Hematopoietic multipotent progenitor cell treated with erythropoietin and hydrocortisone succinate and interleukin-3 and kit ligand, for 17 days (in vitro differentiated cells): ENCODE data around the gene EGFL8.
"Not testable (repeated sequence)": the region's sequence is repeated elsewhere in the genome, so short reads cannot be mapped to it uniquely, and the experiment has no call there.

Experiments
- DNase-seq: peaks from one replicate; pipeline ENCODE4 v3.0.0-alpha.2; 2015; ENCODE audit warnings: low spot score

The EGFL8 gene

GRCh38 chr6:32164295-32164694 is at the start of gene EGFL8:
EGFL8 (plus strand) TSS chr6:32164595; CDS start chr6:32166166, 1,571 bp downstream.
- DNase-seq, result no peak

DNA sequence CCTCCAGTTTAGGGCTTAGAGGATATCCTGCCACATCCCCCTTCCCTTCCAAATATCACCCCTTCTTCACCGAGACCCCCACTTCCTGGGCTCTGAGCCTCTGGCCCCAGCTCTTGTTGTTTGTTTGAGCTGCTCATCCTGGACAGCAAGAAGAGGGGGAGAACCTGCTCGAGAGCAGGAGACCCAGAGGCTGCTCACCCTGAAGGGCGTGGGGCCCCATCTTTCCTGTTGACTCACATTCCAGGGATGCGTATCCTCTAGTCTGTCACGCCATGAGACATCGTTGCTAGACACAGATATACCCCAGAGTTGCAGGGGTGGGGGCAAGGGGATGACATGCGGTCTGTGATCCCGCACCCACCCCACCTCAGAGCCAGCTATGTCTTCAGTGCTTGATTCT is 49.6 kb upstream of the EGFL8 start:
- no peak for DNase-seq

DNA sequence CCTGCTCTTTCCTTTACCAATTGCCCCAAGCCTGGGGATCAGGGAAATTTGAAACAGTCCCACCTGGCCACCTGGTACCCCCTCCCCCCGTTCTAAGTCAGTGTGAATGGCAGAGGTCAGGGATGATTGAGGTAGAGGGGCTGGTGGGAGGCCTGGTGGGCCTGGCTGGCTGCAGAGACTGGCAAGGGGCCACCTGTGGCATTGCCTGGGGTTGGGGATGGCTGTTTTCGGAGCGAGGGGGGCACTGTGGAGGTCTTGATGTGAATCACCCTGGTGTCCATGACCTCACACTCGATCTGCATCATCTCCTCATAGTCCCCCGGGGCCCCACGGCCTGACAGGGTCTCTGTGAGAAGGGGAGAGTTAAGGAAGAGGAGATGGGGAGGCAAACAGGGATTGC is 48.8 kb upstream of the EGFL8 start:
- DNase-seq, result no peak

DNA sequence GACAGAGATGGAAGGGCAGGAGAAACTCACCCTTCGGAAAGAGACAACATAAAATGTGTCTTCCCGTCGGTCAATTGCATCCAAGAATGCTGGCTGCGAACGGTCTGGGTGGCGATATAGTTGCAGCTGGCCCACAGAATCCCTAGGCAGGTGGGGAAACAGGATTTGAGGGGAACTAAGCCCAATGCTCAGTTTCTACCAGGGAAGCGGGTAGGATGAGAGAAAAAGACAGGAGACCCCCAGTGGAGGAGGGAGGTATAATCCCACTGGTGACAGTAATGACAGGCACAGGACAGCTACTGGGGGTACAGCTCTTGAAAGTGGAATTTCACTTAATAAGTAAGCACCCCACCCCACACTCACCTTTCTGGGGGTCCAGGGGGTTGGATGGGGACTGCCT is 47.7 kb upstream of the EGFL8 start:
- DNase-seq, result peak; percentile 56

GRCh38 chr6:32117461-32117860 is 46.9 kb upstream of the EGFL8 start:
- no peak for DNase-seq

- DNase-seq, result peak; percentile 88
Measured at GRCh38 chr6:32118782-32119628, 45.4 kb upstream of the EGFL8 start.

- no peak for DNase-seq
Measured at GRCh38 chr6:32120573-32121059, 43.8 kb upstream of the EGFL8 start.

- DNase-seq, result no peak
Measured at GRCh38 chr6:32123681-32124080, 40.7 kb upstream of the EGFL8 start.

GRCh38 chr6:32126880-32127279 is 37.5 kb upstream of the EGFL8 start:
- peak; percentile 38 for DNase-seq

DNA sequence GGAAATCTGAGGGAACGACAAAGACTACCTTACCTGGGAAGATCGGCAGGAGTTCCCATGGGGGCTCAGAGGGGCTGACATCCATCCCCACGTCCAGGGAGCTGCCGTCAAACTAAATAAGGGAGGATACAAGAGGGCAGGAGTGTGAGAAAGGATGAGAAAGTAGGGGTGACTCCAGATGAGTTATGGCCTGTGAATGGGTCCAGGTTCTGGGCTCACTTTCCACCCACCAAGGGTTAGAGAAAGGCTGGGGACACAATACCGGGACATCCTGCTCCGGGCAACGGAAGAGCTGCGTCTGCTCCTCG is 37.0 kb upstream of the EGFL8 start:
- DNase-seq, result no peak

- peak; percentile 99 for DNase-seq
Measured at GRCh38 chr6:32127717-32128592, 36.4 kb upstream of the EGFL8 start, which contains the start of gene ATF6B. ATF6B (minus strand) TSS chr6:32128246; CDS start chr6:32128207, 39 bp downstream.

DNA sequence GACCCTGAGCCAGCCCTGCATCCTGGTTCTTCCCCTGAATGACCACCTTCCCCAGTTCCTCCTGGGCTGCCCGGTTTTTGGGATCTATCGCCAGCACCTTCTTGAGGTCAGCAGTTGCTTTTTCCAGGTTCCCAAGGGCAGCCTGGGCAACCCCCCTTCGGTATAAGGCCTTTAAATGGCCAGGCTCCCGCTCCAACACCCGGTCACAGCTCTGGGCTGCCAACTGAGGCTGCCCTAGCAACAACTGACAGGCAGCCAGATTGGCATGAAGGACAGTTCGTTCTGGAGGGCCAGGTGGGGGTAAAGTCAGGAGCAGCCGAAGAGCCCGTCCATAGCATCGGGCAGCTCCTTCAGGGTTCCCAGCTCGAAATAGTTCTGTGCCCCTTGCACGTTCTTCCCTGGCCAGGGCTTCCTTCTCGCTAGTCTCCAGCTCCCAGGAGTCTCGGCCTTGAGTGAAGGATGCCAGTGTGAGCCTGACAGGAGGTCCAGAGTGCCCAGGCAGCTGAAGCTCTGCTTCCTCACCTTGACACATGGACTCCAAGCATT is 35.6 kb upstream of the EGFL8 start:
- no peak for DNase-seq

DNA sequence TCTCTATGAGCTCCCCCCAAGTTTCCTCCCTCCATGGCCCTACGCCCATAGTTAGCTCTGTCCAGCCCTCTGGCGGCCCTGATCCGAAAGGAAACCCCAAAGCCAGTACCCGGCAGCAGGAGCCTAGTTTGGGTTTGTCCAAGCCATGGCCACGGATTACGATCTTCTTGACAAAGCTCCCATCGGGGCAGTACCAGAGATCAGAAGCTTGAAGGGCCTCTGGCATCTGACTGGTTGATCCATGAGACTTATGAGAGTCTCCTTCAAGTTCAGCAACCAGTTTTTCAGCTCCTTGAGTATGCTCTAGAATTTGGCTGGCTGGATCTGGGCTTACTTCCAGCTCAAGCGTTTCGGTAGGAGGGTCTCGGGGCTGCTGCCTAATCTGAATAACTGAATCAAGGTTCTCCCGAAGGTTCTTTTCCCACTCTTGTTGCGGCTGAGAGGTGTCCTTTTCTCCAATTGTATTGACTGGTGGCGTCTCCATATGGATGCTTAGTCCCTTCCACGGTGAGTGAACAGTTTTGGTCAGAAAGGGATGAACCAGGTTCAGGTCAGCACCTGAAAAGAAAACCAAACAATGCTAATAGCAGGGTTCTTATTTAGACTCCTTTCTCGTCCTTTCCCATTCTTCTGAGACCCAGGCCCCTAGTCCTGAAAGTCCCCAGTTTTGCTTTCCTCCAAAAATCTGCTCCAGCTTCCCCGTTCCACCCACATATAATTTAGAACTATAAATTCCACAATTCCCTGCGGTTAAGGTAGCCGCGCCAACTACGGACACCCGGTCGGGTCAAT is 34.9 kb upstream of the EGFL8 start:
- DNase-seq, result peak; percentile 36

- DNase-seq, result peak; percentile 59
Measured at GRCh38 chr6:32131439-32131948, 32.9 kb upstream of the EGFL8 start.

DNA sequence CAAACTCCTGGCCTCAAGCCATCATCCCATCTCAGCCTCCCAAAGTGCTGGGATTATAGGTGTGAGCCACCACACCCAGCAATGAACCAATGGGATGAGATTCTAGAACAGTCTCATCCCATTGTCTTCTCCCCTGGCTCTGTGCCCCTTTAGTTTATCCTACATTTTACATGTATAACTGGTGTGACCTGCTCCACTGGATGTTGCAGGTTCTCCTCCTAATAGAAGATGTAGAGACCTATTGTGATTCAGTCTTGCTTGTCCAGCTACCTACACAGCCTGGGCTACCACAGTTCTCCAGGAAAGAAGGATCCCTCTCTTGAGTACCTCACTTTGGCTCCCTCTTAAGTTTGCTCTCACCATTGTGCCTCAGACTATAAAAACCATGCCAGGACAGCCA is 32.3 kb upstream of the EGFL8 start:
- DNase-seq, result no peak

DNA sequence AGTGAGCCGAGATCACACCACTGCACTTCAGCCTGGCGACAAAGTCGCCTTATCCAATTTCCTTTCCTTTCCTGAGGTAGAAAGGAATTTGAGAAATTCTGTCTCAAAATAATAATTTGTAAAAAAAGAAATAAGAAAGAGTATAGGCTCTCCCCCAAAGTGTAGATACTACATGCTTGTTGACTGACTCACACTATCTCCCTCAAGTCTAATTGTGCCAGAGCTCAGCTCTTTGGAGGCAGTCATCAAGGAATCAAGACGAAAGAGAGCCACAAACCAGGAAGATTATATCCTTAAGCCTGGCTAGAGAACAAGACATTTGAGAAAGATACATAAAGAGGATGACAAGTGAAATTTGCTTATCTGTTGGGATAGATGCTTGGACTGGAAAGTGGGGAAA is 30.6 kb upstream of the EGFL8 start:
- DNase-seq, result no peak

- no peak for DNase-seq
Measured at GRCh38 chr6:32137454-32137853, 26.9 kb upstream of the EGFL8 start.

DNA sequence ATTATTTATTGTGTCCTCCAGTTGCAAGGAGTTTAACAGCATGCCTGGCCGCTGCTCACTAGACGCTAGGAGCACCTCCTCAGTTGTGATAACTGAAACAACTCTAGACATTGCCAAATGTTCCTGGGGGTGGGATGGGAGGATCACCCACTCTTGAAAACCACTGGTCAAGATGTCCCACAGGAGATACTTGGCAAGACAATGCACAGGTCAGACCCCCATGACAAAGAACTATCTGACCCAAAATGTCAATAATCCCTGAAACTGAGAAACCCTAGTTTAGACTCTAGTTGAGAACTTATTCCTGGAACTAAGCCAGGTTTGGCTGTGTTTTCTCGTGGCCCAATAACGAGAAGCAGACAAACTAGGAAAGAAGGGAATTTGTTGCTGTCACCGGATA is 24.8 kb upstream of the EGFL8 start:
- no peak for DNase-seq

DNA sequence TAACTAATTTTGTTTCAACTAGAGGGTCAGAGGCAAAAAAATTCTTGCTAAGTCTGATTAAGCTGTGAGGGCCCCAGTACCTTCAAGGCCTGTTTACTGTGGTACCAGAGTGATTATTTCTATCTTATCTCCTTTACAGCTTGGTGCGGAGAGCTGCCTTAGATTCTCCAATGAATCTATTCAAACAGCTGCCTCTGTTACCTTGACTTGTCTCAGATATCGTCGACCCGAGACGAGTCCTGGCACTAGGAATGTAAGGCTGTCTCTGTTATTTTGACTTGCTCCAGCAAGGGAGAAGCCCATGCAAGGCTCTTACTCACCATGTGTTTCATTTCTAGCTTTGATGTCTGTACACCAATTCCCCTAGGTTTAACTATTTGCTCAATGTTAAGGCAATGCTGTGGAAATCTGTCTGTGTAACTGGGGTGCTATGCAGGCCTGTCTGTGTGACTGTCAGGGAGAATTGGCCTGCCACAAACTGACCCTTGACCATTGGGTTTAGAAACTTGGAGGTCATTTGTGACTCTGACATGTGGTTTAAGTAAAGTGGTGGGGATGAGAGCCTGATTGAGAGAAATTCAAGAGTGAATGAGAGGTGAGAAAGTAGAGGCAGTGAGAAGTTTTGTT is 23.9 kb upstream of the EGFL8 start:
- peak; percentile 39 for DNase-seq

GRCh38 chr6:32144238-32144637 is 20.2 kb upstream of the EGFL8 start:
- DNase-seq, result not testable (repeated sequence)

DNA sequence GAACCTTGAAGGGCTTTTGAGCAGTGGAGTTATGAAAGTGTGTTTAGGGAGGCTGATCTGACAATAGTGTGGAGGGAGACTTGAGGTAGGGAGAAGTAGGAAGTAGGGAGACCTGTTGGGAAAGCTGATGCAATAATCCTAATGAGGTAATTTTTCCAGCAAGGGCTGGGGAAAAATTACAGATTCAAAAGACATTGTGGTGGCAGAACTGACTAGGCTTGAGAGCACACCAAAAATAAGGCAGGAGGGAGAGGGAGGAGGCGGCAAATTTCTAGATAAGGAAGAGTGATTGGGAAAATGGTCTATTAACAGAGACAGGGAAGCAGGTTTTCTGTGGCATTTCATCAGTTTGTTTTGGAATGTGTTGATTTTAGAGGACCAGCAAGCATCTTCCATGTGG is 18.1 kb upstream of the EGFL8 start:
- no peak for DNase-seq
